ENCODE measurements around the gene HSP90AB1.

Gene HSP90AB1

GRCh38 chr6:44245912-44246662 is 814 bp upstream of the HSP90AB1 start (continued):
- TF ChIP-seq ZNF791 (tag by site-specific recombination; IDR thresholded peaks at IDR 0.05) (no peak), ZNF223 (tag by site-specific recombination; IDR thresholded peaks at IDR 0.05) (no peak), ZNF585B (tag by site-specific recombination; IDR thresholded peaks at IDR 0.05) (no peak), ZBTB26 (tag by site-specific recombination; optimal IDR thresholded peaks at IDR 0.05) (peak; percentile 86), ZNF398 (tag by site-specific recombination; IDR thresholded peaks at IDR 0.05) (peak; percentile 93), ZBTB21 (tag by site-specific recombination; IDR thresholded peaks at IDR 0.05) (no peak; the same call in 1 of the 2 replicates), ZNF211 (tag by site-specific recombination; IDR thresholded peaks at IDR 0.05; ENCODE audit: low read depth) (no peak), SP2 (tag by site-specific recombination; IDR thresholded peaks at IDR 0.05) (peak; percentile 81), ZNF654 (tag by site-specific recombination; IDR thresholded peaks at IDR 0.05; ENCODE audit: low read depth) (no peak), ZBTB10 (tag by site-specific recombination; IDR thresholded peaks at IDR 0.05) (peak; percentile 63; the same call in 1 of the 2 replicates), ZNF202 (tag by site-specific recombination; IDR thresholded peaks at IDR 0.05; ENCODE audit: borderline replicate concordance) (no peak), IKZF3 (tag by site-specific recombination; IDR thresholded peaks at IDR 0.05) (peak; percentile 90), ZNF561 (tag by site-specific recombination; IDR thresholded peaks at IDR 0.05; ENCODE audit: borderline replicate concordance) (0 out of 2 replicates have a peak, but pooled peaks have one; percentile 26), GLI4 (tag by site-specific recombination; IDR thresholded peaks at IDR 0.05) (peak; percentile 83), ZNF121 (tag by site-specific recombination; IDR thresholded peaks at IDR 0.05) (peak; percentile 60; the same call in 1 of the 2 replicates), ZNF677 (tag by site-specific recombination; IDR thresholded peaks at IDR 0.05) (0 out of 2 replicates have a peak, but pooled peaks have one; percentile 18), ZNF112 (tag by site-specific recombination; IDR thresholded peaks at IDR 0.05) (no peak), ZBTB11 (tag by site-specific recombination; conservative IDR thresholded peaks at IDR 0.05; ENCODE audit: low read depth) (no peak; the same call in 1 of the 2 replicates), ZNF704 (tag by site-specific recombination; IDR thresholded peaks at IDR 0.05) (0 out of 2 replicates have a peak, but pooled peaks have one; percentile 42), ZNF560 (tag by site-specific recombination; IDR thresholded peaks at IDR 0.05; ENCODE audit: borderline replicate concordance) (no peak), INSM2 (tag by site-specific recombination; IDR thresholded peaks at IDR 0.05) (peak; percentile 82), ZNF26 (tag by site-specific recombination; IDR thresholded peaks at IDR 0.05) (no peak), ZNF132 (tag by site-specific recombination; IDR thresholded peaks at IDR 0.05; ENCODE audit: borderline replicate concordance) (no peak)
